PC-9 (cell line): ENCODE data around the gene HS6ST3.

ENCODE experiments used
- CTCF ChIP-seq: fragments of 200-600 bp; sonication (generic); conservative IDR thresholded peaks from 2 replicates; pipeline ENCODE4 v1.6.1; 2017; ENCODE audit warnings: mixed run types, antibody characterized with exemption, mild to moderate bottlenecking, moderate library complexity
- EZH2 ChIP-seq: fragments of 200-600 bp; sonication (generic); IDR thresholded peaks from 2 replicates; pipeline ENCODE4 v1.8.0; 2017; ENCODE audit warnings: antibody characterized with exemption, low read depth

- TF ChIP-seq CTCF (no peak), EZH2 (no peak)
These were observed 562.6 kb downstream of the HS6ST3 start for GRCh38 chr13:96652506-96652905.
